A549 (cell line): ENCODE results near the gene IL21.

Experiments
- BHLHE40 ChIP-seq: IDR thresholded peaks from 2 replicates; pipeline ENCODE4 v1.6.1; 2012; ENCODE audit warnings: low read depth, low read length, inconsistent platforms
- CEBPB ChIP-seq, 2 experiments: fragments of >200 bp in 1 of 2; sonication (Bioruptor Twin) in 1 of 2; formaldehyde crosslinking in 1 of 2; IDR thresholded peaks; 2 replicates each; pipeline ENCODE4 v1.6.1; 2012 to 2016
- CHD2 ChIP-seq: fragments of 150-350 bp; IDR thresholded peaks from 2 replicates; pipeline ENCODE4 v1.6.1; 2014; ENCODE audit warnings: low read length; ENCODE audit not compliant: partially characterized antibody
- EP300 ChIP-seq, 2 experiments: fragments of >200 bp; sonication (Bioruptor Twin); formaldehyde crosslinking; IDR thresholded peaks; 2 replicates in 1 of 2; 3 replicates in 1 of 2; pipeline ENCODE4 v1.6.1; 2016 to 2017
- ESRRA ChIP-seq: fragments of 150-350 bp; IDR thresholded peaks from 2 replicates; pipeline ENCODE4 v1.6.1; 2014; ENCODE audit warnings: mild to moderate bottlenecking, low read length, borderline replicate concordance
- MYC ChIP-seq: IDR thresholded peaks from 2 replicates; pipeline ENCODE4 v1.6.1; 2012; ENCODE audit warnings: mild to moderate bottlenecking, inconsistent platforms, low read length, improper control_type of control experiment, borderline replicate concordance
- POLR2A ChIP-seq: IDR thresholded peaks from 2 replicates; pipeline ENCODE4 v1.6.1; 2012; ENCODE audit warnings: mild to moderate bottlenecking, low read length
- RARB ChIP-seq: fragments of 250-450 bp; sonication (Bioruptor Pico); IDR thresholded peaks from 2 replicates; pipeline ENCODE4 v1.8.0; 2021; ENCODE audit warnings: mild to moderate bottlenecking, moderate library complexity
- RCOR1 ChIP-seq: fragments of 150-350 bp; IDR thresholded peaks from 2 replicates; pipeline ENCODE4 v1.6.1; 2014; ENCODE audit warnings: antibody characterized with exemption, low read length, low read depth
- SMC3 ChIP-seq: fragments of >200 bp; sonication (Bioruptor Twin); formaldehyde crosslinking; IDR thresholded peaks from 3 replicates; pipeline ENCODE4 v1.6.1; 2018; ENCODE audit warnings: inconsistent platforms
- ZFP36 ChIP-seq: fragments of 450-650 bp; IDR thresholded peaks from 2 replicates; pipeline ENCODE4 v1.6.1; 2014; ENCODE audit warnings: borderline replicate concordance; ENCODE audit not compliant: partially characterized antibody
- TF ChIP-seq, protein P1 (sequence below): fragments of >200 bp; sonication (Bioruptor Twin); formaldehyde crosslinking; IDR thresholded peaks from 3 replicates; pipeline ENCODE4 v1.5.1; 2016
- TF ChIP-seq, protein P2 (sequence below): fragments of 450-650 bp; IDR thresholded peaks from 2 replicates; pipeline ENCODE4 v1.6.1; 2014; ENCODE audit warnings: antibody characterized with exemption
- TF ChIP-seq, protein P3 (sequence below): fragments of >200 bp; sonication (Bioruptor Twin); formaldehyde crosslinking; IDR thresholded peaks from 3 replicates; pipeline ENCODE4 v1.6.1; 2016

DNA sequence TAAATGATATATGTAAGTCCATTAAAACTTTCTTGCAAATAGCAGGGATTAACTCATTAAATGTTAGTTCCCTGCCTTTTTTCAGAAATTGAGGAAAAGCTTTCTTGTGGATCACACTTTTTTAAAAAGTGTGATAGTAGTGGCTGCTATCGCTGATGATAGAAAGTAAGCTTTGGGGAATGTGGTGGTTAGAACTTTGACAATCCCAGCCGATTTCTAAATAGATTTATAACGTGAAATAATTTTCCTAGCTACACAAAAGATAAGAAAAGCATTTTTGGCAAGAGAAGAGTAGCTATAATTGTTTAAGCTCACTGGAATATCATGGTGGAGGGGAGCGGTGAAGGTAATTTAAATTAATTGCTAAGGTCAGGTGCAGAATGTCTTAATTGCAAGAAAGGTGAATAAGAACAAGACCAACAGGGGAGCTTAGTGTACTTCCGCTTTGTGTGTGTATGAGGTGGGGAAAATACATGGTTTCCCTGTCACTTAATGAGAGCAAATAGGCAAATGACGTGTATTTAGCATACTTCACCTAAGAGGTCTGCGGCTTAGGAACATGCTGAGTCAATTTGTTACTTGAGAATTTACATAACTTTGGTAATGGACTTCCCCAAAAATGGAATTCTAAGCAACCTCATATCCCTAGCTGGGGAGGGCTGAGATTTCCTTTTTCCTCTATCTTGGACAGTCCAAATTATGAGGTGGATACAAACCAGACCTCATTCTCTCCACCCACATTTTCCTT, 11.7 kb upstream of the IL21 start:
- TF ChIP-seq ZFP36 (no peak), CEBPB (IDR thresholded peaks at IDR 0.05) (no peak), EP300 (IDR thresholded peaks at IDR 0.05) (no peak), SMC3 (no peak), CHD2 (no peak), RCOR1 (no peak), POLR2A (no peak), BHLHE40 (no peak), ESRRA (no peak), RARB (no peak), MYC (no peak)
- TF ChIP-seq, protein P1, sequence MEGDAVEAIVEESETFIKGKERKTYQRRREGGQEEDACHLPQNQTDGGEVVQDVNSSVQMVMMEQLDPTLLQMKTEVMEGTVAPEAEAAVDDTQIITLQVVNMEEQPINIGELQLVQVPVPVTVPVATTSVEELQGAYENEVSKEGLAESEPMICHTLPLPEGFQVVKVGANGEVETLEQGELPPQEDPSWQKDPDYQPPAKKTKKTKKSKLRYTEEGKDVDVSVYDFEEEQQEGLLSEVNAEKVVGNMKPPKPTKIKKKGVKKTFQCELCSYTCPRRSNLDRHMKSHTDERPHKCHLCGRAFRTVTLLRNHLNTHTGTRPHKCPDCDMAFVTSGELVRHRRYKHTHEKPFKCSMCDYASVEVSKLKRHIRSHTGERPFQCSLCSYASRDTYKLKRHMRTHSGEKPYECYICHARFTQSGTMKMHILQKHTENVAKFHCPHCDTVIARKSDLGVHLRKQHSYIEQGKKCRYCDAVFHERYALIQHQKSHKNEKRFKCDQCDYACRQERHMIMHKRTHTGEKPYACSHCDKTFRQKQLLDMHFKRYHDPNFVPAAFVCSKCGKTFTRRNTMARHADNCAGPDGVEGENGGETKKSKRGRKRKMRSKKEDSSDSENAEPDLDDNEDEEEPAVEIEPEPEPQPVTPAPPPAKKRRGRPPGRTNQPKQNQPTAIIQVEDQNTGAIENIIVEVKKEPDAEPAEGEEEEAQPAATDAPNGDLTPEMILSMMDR = no peak
- TF ChIP-seq, protein P2, sequence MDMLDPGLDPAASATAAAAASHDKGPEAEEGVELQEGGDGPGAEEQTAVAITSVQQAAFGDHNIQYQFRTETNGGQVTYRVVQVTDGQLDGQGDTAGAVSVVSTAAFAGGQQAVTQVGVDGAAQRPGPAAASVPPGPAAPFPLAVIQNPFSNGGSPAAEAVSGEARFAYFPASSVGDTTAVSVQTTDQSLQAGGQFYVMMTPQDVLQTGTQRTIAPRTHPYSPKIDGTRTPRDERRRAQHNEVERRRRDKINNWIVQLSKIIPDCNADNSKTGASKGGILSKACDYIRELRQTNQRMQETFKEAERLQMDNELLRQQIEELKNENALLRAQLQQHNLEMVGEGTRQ = no peak
- TF ChIP-seq, protein P3, sequence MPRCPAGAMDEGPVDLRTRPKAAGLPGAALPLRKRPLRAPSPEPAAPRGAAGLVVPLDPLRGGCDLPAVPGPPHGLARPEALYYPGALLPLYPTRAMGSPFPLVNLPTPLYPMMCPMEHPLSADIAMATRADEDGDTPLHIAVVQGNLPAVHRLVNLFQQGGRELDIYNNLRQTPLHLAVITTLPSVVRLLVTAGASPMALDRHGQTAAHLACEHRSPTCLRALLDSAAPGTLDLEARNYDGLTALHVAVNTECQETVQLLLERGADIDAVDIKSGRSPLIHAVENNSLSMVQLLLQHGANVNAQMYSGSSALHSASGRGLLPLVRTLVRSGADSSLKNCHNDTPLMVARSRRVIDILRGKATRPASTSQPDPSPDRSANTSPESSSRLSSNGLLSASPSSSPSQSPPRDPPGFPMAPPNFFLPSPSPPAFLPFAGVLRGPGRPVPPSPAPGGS = no peak
